ENCODE data around the gene CHIA. TPM values are rescaled to one million over a fixed set of nuclear protein-coding genes. Genes with fewer than 3 reads are reported as not detected.

Gene CHIA
- total and polyA plus RNA-seq, 2 of the 8 experiments (the other 6 are each of a cell fraction or from before 2014, with no cell fraction given), result not detected

- H2BK15ac ChIP-seq (ENCODE audit: low read length), result no peak overlapping the region
- peak overlapping the region; percentile 70 for H2BK12ac ChIP-seq (ENCODE audit: low read depth, low read length)
- peaks cover 2 to 18% (median 5%) of the 10 kb centered on the region in 4 experiments; a peak in 3 of 7 replicates for H3K4me1 ChIP-seq (replicated peaks in 1 of 4; ENCODE audit: control insufficient read depth in 3 of 4, insufficient read depth in 4 of 4, low read length in 3 of 4)
- CTCF ChIA-PET (ENCODE audit: partially characterized antibody), result interaction anchor here (0.9 to 2.6 kb wide), 6 partner anchors 12 to 166 kb away, joined by 3 to 8 read pairs (median 4); no protein-coding TSS in a partner anchor
- no peak overlapping the region for H3K4me3 ChIP-seq (ENCODE audit: extremely low read depth in 1 of 4, insufficient read depth in 2 of 4, low read depth in 3 of 4, low read length in 4 of 4)
- peak overlapping the region; percentile 69 for H2BK120ac ChIP-seq (replicated peaks; ENCODE audit: low read depth, low read length)
- H3K56ac ChIP-seq (replicated peaks; ENCODE audit: insufficient read length, low read depth, low read length), result no peak overlapping the region
- no peak overlapping the region for H4K8ac ChIP-seq (ENCODE audit: extremely low read depth, insufficient read depth, low read length)
- peak overlapping the region; percentile 13 for H4K91ac ChIP-seq (replicated peaks; ENCODE audit: insufficient read length, low read length)
- peak overlapping the region; percentile 86 for H2BK5ac ChIP-seq (ENCODE audit: low read depth, low read length)
- H3K36me3 ChIP-seq (ENCODE audit: control insufficient read depth in 2 of 4, insufficient read depth in 4 of 4, low read length in 3 of 4), result no peaks in the 10 kb centered on the region
- H3K14ac ChIP-seq (ENCODE audit: insufficient read length), result no peak overlapping the region
- no peaks in the 10 kb centered on the region for H3K79me2 ChIP-seq (ENCODE audit: control insufficient read depth in 1 of 2, insufficient read depth in 2 of 2, low read length in 2 of 2)
- FAIRE-seq, result no peak
- peak overlapping the region in 2 of 4 experiments; percentile 34 to 50; a peak in 5 of 7 replicates for H3K9ac ChIP-seq (replicated peaks in 1 of 4; ENCODE audit: extremely low read depth in 1 of 4, low read depth in 3 of 4, low read length in 3 of 4)
- peak overlapping the region; percentile 5 for H4K5ac ChIP-seq (ENCODE audit: insufficient read length, low read depth, low read length)
- no peaks in the 10 kb centered on the region for H3K79me1 ChIP-seq (ENCODE audit: low read depth, low read length)
- H2BK20ac ChIP-seq (ENCODE audit: low read length), result peak overlapping the region; percentile 91; the same call in 1 of the 2 replicates
- DNase-seq (ENCODE audit: low read depth in 1 of 2, low spot score in 2 of 2), result no peak
- no peaks in the 10 kb centered on the region for H4K20me1 ChIP-seq (replicated peaks in 1 of 2; ENCODE audit: control insufficient read depth in 1 of 2, insufficient read depth in 2 of 2, low read length in 2 of 2)
- no peaks in the 10 kb centered on the region for H3K27me3 ChIP-seq (replicated peaks in 1 of 4; ENCODE audit: control insufficient read depth in 3 of 4, extremely low read depth in 1 of 4, insufficient read depth in 3 of 4, low read length in 3 of 4)
- H3K9me3 ChIP-seq (ENCODE audit: insufficient read depth in 2 of 2, low read depth in 1 of 2, low read length in 1 of 2), result no peaks in the 10 kb centered on the region
- H3K18ac ChIP-seq (ENCODE audit: extremely low read depth, low read length), result peak overlapping the region; percentile 9; the same call in 1 of the 2 replicates
- POLR2A ChIA-PET (ENCODE audit: partially characterized antibody), result interaction anchor here (1.0 to 1.4 kb wide), 3 partner anchors 13 to 69 kb away, joined by 3 to 4 read pairs (median 3); no protein-coding TSS in a partner anchor
- 54% methylated on average over 4 of the region's 4 CpGs; no CpG with 5 or more reads in 1 of the 2 experiments for WGBS, 2 experiments (ENCODE audit: extremely low coverage in 1 of 2, insufficient coverage in 1 of 2, insufficient read length in 1 of 2, insufficient replicate concordance in 2 of 2, low coverage in 1 of 2, low lambda C conversion rate in 2 of 2, missing lambda C conversion rate in 1 of 2)
- no peak overlapping the region for H3K23ac ChIP-seq (ENCODE audit: insufficient read length)
- peak; percentile 52; the same call in 1 of the 2 replicates for TF ChIP-seq TAF1 (IDR thresholded peaks at IDR 0.05; ENCODE audit: low read depth, low read length)
- TF ChIP-seq EGR1 (IDR thresholded peaks at IDR 0.05; ENCODE audit: borderline replicate concordance, low read depth, low read length), result no peak
- TF ChIP-seq CBX8 (IDR thresholded peaks at IDR 0.05; ENCODE audit: borderline replicate concordance, low read depth, low read length), result no peak
- TF ChIP-seq SRF (IDR thresholded peaks at IDR 0.05; ENCODE audit: low read depth, low read length), result peak; percentile 90
- H3K4ac ChIP-seq (replicated peaks; ENCODE audit: insufficient read length, low read depth, low read length), result peak overlapping the region; percentile 64
- H3K27ac ChIP-seq (ENCODE audit: low read depth, low read length), result peak overlapping the region; percentile 85; the same call in 1 of the 2 replicates
- H2AFZ ChIP-seq (ENCODE audit: low read length), result no peak overlapping the region
- no peak overlapping the region for H2AK5ac ChIP-seq (ENCODE audit: low read depth, low read length)
- no peaks in the 10 kb centered on the region for H3K23me2 ChIP-seq (ENCODE audit: low read depth, low read length)
- 0 out of 4 replicates have a peak overlapping the region, but pooled peaks of 1 of the 2 experiments have one; percentile 5 for H3K4me2 ChIP-seq (ENCODE audit: insufficient read depth in 1 of 2, low read depth in 2 of 2, low read length in 2 of 2)
Observed at GRCh38 chr1:111364690-111365089, 74.0 kb downstream of the CHIA start.
